Fibroblast of lung (primary cell): ENCODE measurements around the gene HSPB9. TPM values are rescaled to one million over a fixed set of nuclear protein-coding genes. Genes with fewer than 3 reads are reported as not detected.

Experiments
- DNase-seq, 2 donors: peaks; one replicate each; pipeline versions ENCODE4 v3.0.0 to v3.0.0-alpha.2; 2010; ENCODE audit warnings: low read depth in 2 of 2
- H2AFZ ChIP-seq: 2 replicates; pipeline ENCODE4 v1.5.1; 2012; ENCODE audit warnings: low read length, control low read depth, inconsistent platforms
- H3K27ac ChIP-seq: 2 replicates; pipeline ENCODE4 v1.5.1; 2011; ENCODE audit warnings: low read length, control low read depth; ENCODE audit not compliant: insufficient read depth
- H3K27me3 ChIP-seq: 2 replicates; pipeline ENCODE4 v1.5.1; 2011; ENCODE audit warnings: mild to moderate bottlenecking, low read length; ENCODE audit not compliant: control insufficient read depth, insufficient read depth
- H3K36me3 ChIP-seq: 2 replicates; pipeline ENCODE4 v1.5.1; 2011; ENCODE audit warnings: low read length; ENCODE audit not compliant: control insufficient read depth, insufficient read depth
- H3K4me1 ChIP-seq: 2 replicates; pipeline ENCODE4 v1.5.1; 2011; ENCODE audit warnings: low read length; ENCODE audit not compliant: control insufficient read depth, insufficient read depth; ENCODE audit errors: extremely low read depth
- H3K4me2 ChIP-seq: 2 replicates; pipeline ENCODE4 v1.5.1; 2011; ENCODE audit warnings: low read length, control low read depth; ENCODE audit not compliant: insufficient read depth; ENCODE audit errors: extremely low read depth
- H3K4me3 ChIP-seq, 4 experiments: fragments of 200-600 bp in 1 of 4; sonication (generic) in 1 of 4; replicated peaks in 1 of 4; 2 replicates each; pipeline ENCODE4 v1.5.1; 2011 to 2016; ENCODE audit warnings: low read length in 4 of 4, low read depth in 3 of 4, mild to moderate bottlenecking in 3 of 4, control low read depth in 2 of 4, inconsistent platforms in 1 of 4, mixed read lengths in 1 of 4; ENCODE audit not compliant: insufficient read depth in 1 of 4; ENCODE audit errors: control extremely low read depth in 1 of 4
- H3K79me2 ChIP-seq: 2 replicates; pipeline ENCODE4 v1.5.1; 2012; ENCODE audit warnings: mild to moderate bottlenecking, low read length, inconsistent platforms; ENCODE audit not compliant: control insufficient read depth, insufficient read depth
- H3K9ac ChIP-seq: 2 replicates; pipeline ENCODE4 v1.5.1; 2011; ENCODE audit warnings: mild to moderate bottlenecking, low read length, control low read depth; ENCODE audit not compliant: insufficient read depth
- H3K9me3 ChIP-seq: 2 replicates; pipeline ENCODE4 v1.5.1; 2012; ENCODE audit warnings: low read depth, low read length; ENCODE audit not compliant: control insufficient read depth, insufficient read depth
- H4K20me1 ChIP-seq: 2 replicates; pipeline ENCODE4 v1.5.1; 2011; ENCODE audit warnings: low read length; ENCODE audit not compliant: control insufficient read depth, insufficient read depth; ENCODE audit errors: extremely low read depth
- EZH2 ChIP-seq: IDR thresholded peaks from 2 replicates; pipeline ENCODE4 v1.5.1; 2012; ENCODE audit warnings: low read length, control low read depth, mild to moderate bottlenecking; ENCODE audit errors: missing control alignments
- polyA plus RNA-seq, 2 donors: library from polyadenylated mRNA; depleted of rRNA in 1 of 2; stranded (reverse) in 1 of 2; unstranded in 1 of 2; fragments of >200 nt; gene quantifications; 2 replicates each; pipeline ENCODE4 v1.2.1, GENCODE V29; 2011 to 2012; ENCODE audit warnings: missing spikeins in 1 of 2
- total RNA-seq: library from RNA; depleted of rRNA; stranded (reverse); fragments of >200 nt; gene quantifications from 2 replicates; pipeline ENCODE4 v1.2.1, GENCODE V29; 2014
- TF ChIP-seq, protein P1 (sequence below), 2 donors: IDR thresholded peaks in 1 of 2; conservative IDR thresholded peaks in 1 of 2; 1 replicate in 1 of 2; 2 replicates in 1 of 2; pipeline ENCODE4 v1.5.1; 2011 to 2012; ENCODE audit warnings: low read length in 2 of 2, control low read depth in 1 of 2, inconsistent platforms in 1 of 2, low read depth in 1 of 2, mild to moderate bottlenecking in 1 of 2

HSPB9 gene
- total and polyA plus RNA-seq, 2 donors (not counting 1 experiment from before 2014, with no cell fraction given), result not detected

DNA sequence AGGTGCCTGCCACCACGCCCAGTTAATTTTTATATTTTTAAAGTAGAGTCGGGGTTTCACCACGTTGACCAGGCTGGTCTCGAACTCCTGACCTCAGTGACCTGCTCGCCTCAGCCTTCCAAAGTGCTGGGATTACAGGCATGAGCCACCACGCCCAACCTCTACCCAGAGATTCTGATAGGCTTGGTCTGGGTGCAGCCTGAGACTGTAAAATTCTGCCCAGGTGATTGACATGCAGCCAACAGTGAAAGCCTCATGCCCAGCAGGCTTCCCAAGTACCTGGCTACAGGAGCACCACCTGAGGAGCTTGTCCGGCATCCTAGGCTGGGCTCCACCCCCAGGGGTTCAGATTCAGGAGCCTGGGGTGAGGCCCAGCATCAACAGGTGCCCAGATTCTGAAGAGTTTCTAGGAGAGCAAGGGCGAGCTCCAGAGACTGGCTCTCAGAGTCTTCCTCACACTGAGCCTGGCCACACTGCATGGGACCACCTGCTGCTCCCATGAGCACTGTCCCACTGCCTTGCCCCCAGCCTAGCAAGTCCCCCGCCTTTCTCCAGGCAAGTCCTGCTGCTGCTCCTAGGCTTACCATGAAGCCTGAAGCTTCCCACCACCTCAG lies 41.0 kb upstream of the HSPB9 start:
- H2AFZ ChIP-seq, result no peak overlapping the region
- peaks cover 13% of the 10 kb centered on the region for H3K27me3 ChIP-seq
- H3K27ac ChIP-seq, result no peak overlapping the region
- H3K4me3 ChIP-seq, result no peak overlapping the region
- no peaks in the 10 kb centered on the region for H3K4me1 ChIP-seq
- TF ChIP-seq, protein P1, sequence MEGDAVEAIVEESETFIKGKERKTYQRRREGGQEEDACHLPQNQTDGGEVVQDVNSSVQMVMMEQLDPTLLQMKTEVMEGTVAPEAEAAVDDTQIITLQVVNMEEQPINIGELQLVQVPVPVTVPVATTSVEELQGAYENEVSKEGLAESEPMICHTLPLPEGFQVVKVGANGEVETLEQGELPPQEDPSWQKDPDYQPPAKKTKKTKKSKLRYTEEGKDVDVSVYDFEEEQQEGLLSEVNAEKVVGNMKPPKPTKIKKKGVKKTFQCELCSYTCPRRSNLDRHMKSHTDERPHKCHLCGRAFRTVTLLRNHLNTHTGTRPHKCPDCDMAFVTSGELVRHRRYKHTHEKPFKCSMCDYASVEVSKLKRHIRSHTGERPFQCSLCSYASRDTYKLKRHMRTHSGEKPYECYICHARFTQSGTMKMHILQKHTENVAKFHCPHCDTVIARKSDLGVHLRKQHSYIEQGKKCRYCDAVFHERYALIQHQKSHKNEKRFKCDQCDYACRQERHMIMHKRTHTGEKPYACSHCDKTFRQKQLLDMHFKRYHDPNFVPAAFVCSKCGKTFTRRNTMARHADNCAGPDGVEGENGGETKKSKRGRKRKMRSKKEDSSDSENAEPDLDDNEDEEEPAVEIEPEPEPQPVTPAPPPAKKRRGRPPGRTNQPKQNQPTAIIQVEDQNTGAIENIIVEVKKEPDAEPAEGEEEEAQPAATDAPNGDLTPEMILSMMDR (conservative IDR thresholded peaks at IDR 0.05 in 1 of 2, IDR thresholded peaks at IDR 0.05 in 1 of 2; ENCODE audit: low read depth in 1 of 2, low read length in 2 of 2), result no peak
- TF ChIP-seq EZH2, result no peak
- H3K9me3 ChIP-seq, result no peaks in the 10 kb centered on the region
- no peaks in the 10 kb centered on the region for H3K36me3 ChIP-seq
- no peak for DNase-seq
- H3K4me2 ChIP-seq, result no peak overlapping the region
- H3K9ac ChIP-seq, result no peak overlapping the region
- no peaks in the 10 kb centered on the region for H4K20me1 ChIP-seq
- no peaks in the 10 kb centered on the region for H3K79me2 ChIP-seq

DNA sequence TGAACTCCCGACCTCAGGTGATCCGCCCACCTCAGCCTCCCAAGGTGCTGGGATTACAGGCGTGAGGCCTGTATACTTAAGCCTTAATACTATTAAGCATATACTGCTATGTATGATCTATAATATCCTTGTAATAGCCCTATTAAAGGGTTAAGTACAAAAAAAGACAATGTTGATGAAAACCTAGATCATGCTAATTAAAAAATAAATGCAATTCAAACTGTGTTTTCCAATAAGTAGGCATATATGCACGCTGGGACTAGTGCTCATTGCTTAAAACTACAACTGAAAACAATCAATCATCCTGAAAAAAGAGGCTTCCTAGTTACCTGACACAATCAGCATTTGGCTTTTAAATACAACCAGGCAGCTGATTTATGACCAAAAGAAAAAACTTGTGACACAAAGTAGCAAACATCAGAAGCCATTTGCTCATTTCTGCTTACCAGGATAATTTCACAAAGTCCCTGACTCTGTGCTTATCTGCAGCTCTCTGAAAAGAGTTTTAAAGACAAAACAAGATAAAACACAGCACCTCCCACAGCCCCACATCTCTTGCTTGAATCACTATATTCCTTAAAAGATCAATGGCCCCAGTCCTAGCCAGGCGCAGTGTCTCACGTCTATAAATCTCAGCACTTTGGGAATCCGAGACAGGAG lies 35.4 kb upstream of the HSPB9 start:
- Histone ChIP-seq H3K4me3 (no peak overlapping the region), H3K9me3 (no peaks in the 10 kb centered on the region), H3K9ac (no peak overlapping the region), H3K27ac (no peak overlapping the region), H3K79me2 (no peaks in the 10 kb centered on the region), H3K4me2 (no peak overlapping the region), H4K20me1 (no peaks in the 10 kb centered on the region), H3K36me3 (no peaks in the 10 kb centered on the region), H3K4me1 (no peaks in the 10 kb centered on the region), H2AFZ (no peak overlapping the region), H3K27me3 (peaks cover 9% of the 10 kb centered on the region)
- no peak for DNase-seq
- no peak for TF ChIP-seq EZH2
- TF ChIP-seq, protein P1 (conservative IDR thresholded peaks at IDR 0.05 in 1 of 2, IDR thresholded peaks at IDR 0.05 in 1 of 2; ENCODE audit: low read depth in 1 of 2, low read length in 2 of 2), result no peak

DNA sequence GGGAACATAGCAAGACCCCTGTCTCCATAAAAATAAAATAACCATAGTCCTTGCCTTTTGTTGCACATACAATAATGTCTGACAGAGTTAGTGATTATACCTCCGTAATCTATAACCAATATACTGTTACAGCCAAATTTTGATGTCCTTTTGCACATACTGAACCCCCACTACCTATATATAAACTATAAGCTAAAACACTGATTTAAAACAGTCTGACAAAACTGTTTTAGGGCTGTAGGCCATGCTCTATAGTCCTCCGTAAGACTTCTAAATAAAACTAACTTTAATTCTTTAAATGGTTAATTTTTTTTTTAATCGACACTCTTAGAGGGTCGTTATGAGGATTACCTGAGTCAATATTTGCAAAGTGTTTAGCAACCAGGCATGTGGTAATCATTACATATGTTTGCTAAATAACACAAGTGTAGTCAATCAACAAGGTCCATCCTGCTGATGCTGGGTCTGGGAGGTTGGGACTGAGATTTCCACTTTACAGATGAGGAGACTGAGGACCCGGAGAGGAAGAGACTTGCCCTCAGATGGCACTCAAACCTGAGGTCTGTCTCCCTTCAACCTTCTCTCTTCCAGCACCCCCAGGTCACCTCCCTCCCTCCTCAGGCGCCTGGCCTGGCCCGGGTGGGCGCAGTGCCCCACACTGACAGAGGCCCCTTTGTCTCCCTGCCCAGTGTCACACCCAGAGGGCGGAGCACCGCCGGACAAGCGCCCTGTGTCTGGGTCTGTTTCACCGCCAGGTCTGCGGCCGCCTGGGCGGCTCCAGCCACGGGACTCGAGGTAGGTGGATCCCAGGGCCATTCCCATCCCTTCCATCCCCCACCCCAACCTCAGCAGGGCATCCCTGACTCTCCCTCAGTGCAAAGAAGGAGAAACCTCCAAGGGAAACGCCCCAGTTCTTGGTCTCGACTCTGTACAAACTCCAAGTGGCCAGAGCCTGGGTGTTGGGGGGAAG lies 34.6 kb upstream of the HSPB9 start:
- Histone ChIP-seq H3K27ac (no peak overlapping the region), H2AFZ (no peak overlapping the region)
- TF ChIP-seq, protein P1 (conservative IDR thresholded peaks at IDR 0.05 in 1 of 2, IDR thresholded peaks at IDR 0.05 in 1 of 2; ENCODE audit: low read depth in 1 of 2, low read length in 2 of 2), result no peak
- TF ChIP-seq EZH2, result no peak

More for the DNA sequence above, 34.6 kb upstream of the HSPB9 start:
- H3K4me1 ChIP-seq, result no peaks in the 10 kb centered on the region
- no peak overlapping the region for H3K4me2 ChIP-seq
- no peaks in the 10 kb centered on the region for H3K79me2 ChIP-seq
- H4K20me1 ChIP-seq, result no peaks in the 10 kb centered on the region
- peaks cover 9% of the 10 kb centered on the region for H3K27me3 ChIP-seq
- H3K9ac ChIP-seq, result no peak overlapping the region
- no peak overlapping the region for H3K4me3 ChIP-seq
- no peaks in the 10 kb centered on the region for H3K9me3 ChIP-seq
- no peaks in the 10 kb centered on the region for H3K36me3 ChIP-seq
- DNase-seq, result no peak
